IMR-90 (cell line): Measurements from ENCODE around the gene GJC1. TPM values are rescaled to one million over a fixed set of nuclear protein-coding genes. Genes with fewer than 3 reads are reported as not detected.

Experiments used
- ATAC-seq: fragments of 200-7000 bp; cut with Tn5 transposase; 2 replicates; pipeline ENCODE4 v1.9.1; 2020; ENCODE audit warnings: low read depth, mild to moderate bottlenecking, moderate library complexity
- BruUV-seq: library from RNA; stranded (reverse); fragments of 400-500 nt; replicated peaks from 2 replicates; lab custom pipeline; 2021; lab: Mats Ljungman, UMichigan
- CTCF ChIA-PET: fragments of 300-600 bp; formaldehyde crosslinking; extraction: SDS; loops from one replicate; lab custom pipeline; 2021; ENCODE audit warnings: antibody characterized with exemption; lab: Yijun Ruan, JAX
- POLR2A ChIA-PET: fragments of 300-600 bp; sonication (Branson Sonifier 250); formaldehyde crosslinking; loops from one replicate; lab custom pipeline; 2022; ENCODE audit warnings: antibody characterized with exemption; ENCODE audit not compliant: unreplicated experiment; lab: Charles Lee
- DNase-seq: peaks from one replicate; pipeline ENCODE4 v3.0.0; 2013
- H2AFZ ChIP-seq: replicated peaks from 2 replicates; pipeline ENCODE3; 2013; ENCODE audit warnings: low read length, mild to moderate bottlenecking; ENCODE audit not compliant: poor library complexity
- H2AK5ac ChIP-seq: 2 replicates; pipeline ENCODE4 v1.6.1; 2013; ENCODE audit warnings: low read depth, low read length, inconsistent platforms
- H2AK9ac ChIP-seq: replicated peaks from 2 replicates; pipeline ENCODE3; 2013; ENCODE audit warnings: mild to moderate bottlenecking, low read depth, low read length, moderate library complexity; ENCODE audit not compliant: poor library complexity
- H2BK120ac ChIP-seq: 2 replicates; pipeline ENCODE4 v1.6.1; 2013; ENCODE audit warnings: low read depth, low read length, inconsistent platforms
- H2BK15ac ChIP-seq: 3 replicates; pipeline ENCODE4 v1.6.1; 2013; ENCODE audit warnings: low read depth, low read length, inconsistent platforms
- H2BK20ac ChIP-seq: 2 replicates; pipeline ENCODE4 v1.6.1; 2013; ENCODE audit warnings: low read depth, mild to moderate bottlenecking, inconsistent platforms, low read length, moderate library complexity
- H2BK5ac ChIP-seq: 2 replicates; pipeline ENCODE4 v1.6.1; 2013; ENCODE audit warnings: mild to moderate bottlenecking, low read depth, low read length, inconsistent platforms; ENCODE audit not compliant: poor library complexity, severe bottlenecking
- H3K14ac ChIP-seq: replicated peaks from 2 replicates; pipeline ENCODE4 v1.6.1; 2013; ENCODE audit warnings: low read depth, low read length, inconsistent platforms
- H3K18ac ChIP-seq: 2 replicates; pipeline ENCODE4 v1.6.1; 2013; ENCODE audit warnings: low read depth, low read length, control low read depth
- H3K23ac ChIP-seq: 2 replicates; pipeline ENCODE4 v1.6.1; 2013; ENCODE audit warnings: low read depth, low read length, inconsistent platforms
- H3K27ac ChIP-seq: 2 replicates; pipeline ENCODE4 v1.5.1; 2013; ENCODE audit warnings: mild to moderate bottlenecking, control low read depth, low read length; ENCODE audit not compliant: insufficient read depth
- H3K27me3 ChIP-seq: 2 replicates; pipeline ENCODE4 v1.6.1; 2013; ENCODE audit warnings: low read length; ENCODE audit not compliant: control insufficient read depth, insufficient read depth
- H3K36me3 ChIP-seq: 2 replicates; pipeline ENCODE4 v1.6.1; 2013; ENCODE audit warnings: low read length, mixed read lengths; ENCODE audit not compliant: control insufficient read depth, insufficient read depth
- H3K4ac ChIP-seq: 2 replicates; pipeline ENCODE4 v1.6.1; 2013; ENCODE audit warnings: low read depth, low read length, inconsistent platforms
- H3K4me1 ChIP-seq: 2 replicates; pipeline ENCODE4 v1.6.1; 2013; ENCODE audit warnings: low read length, mixed read lengths; ENCODE audit not compliant: control insufficient read depth, insufficient read depth
- H3K4me2 ChIP-seq: 2 replicates; pipeline ENCODE4 v1.6.1; 2013; ENCODE audit warnings: low read depth, mild to moderate bottlenecking, control low read depth, low read length, moderate library complexity
- H3K4me3 ChIP-seq: 2 replicates; pipeline ENCODE4 v1.5.1; 2013; ENCODE audit warnings: low read depth, mild to moderate bottlenecking, control low read depth, low read length, moderate library complexity; ENCODE audit not compliant: insufficient read depth
- H3K56ac ChIP-seq: 2 replicates; pipeline ENCODE4 v1.6.1; 2013; ENCODE audit warnings: low read length, inconsistent platforms; ENCODE audit not compliant: insufficient read depth; ENCODE audit errors: extremely low read depth
- H3K79me1 ChIP-seq, 2 experiments: 2 replicates each; pipeline ENCODE4 v1.6.1; 2013; ENCODE audit warnings: low read length in 2 of 2, inconsistent platforms in 1 of 2, low read depth in 1 of 2
- H3K9ac ChIP-seq: 2 replicates; pipeline ENCODE4 v1.6.1; 2013; ENCODE audit warnings: low read depth, low read length, control low read depth
- H3K9me1 ChIP-seq: 2 replicates; pipeline ENCODE4 v1.6.1; 2013; ENCODE audit warnings: low read length, inconsistent platforms; ENCODE audit not compliant: insufficient read depth
- H3K9me3 ChIP-seq: 2 replicates; pipeline ENCODE4 v1.6.1; 2013; ENCODE audit warnings: low read length; ENCODE audit not compliant: control insufficient read depth, insufficient read depth
- H4K20me1 ChIP-seq: 2 replicates; pipeline ENCODE4 v1.6.1; 2013; ENCODE audit warnings: low read length, inconsistent platforms; ENCODE audit not compliant: insufficient read depth
- H4K5ac ChIP-seq: 2 replicates; pipeline ENCODE4 v1.6.1; 2013; ENCODE audit warnings: mild to moderate bottlenecking, low read depth, low read length, control low read depth
- H4K8ac ChIP-seq, 2 experiments: 2 replicates each; pipeline ENCODE4 v1.6.1; 2013; ENCODE audit warnings: low read depth in 2 of 2, low read length in 2 of 2, control low read depth in 1 of 2, inconsistent platforms in 1 of 2
- H4K91ac ChIP-seq: 2 replicates; pipeline ENCODE4 v1.6.1; 2013; ENCODE audit warnings: low read depth, low read length, inconsistent platforms; ENCODE audit not compliant: insufficient read depth
- BHLHE40 ChIP-seq: fragments of 150-350 bp; IDR thresholded peaks from 2 replicates; pipeline ENCODE4 v1.6.1; 2016; ENCODE audit warnings: mild to moderate bottlenecking, low read depth, low read length
- CEBPB ChIP-seq: IDR thresholded peaks from 2 replicates; pipeline ENCODE4 v1.6.1; 2012; ENCODE audit warnings: low read depth, low read length, improper control_type of control experiment
- ELK1 ChIP-seq: fragments of 150-350 bp; IDR thresholded peaks from 2 replicates; pipeline ENCODE4 v1.6.1; 2016; ENCODE audit warnings: low read depth, mild to moderate bottlenecking, low read length, moderate library complexity, borderline replicate concordance
- MAFK ChIP-seq: IDR thresholded peaks from 2 replicates; pipeline ENCODE4 v1.6.1; 2012; ENCODE audit warnings: low read depth, low read length, improper control_type of control experiment
- MAZ ChIP-seq: IDR thresholded peaks from 2 replicates; pipeline ENCODE4 v1.6.1; 2012; ENCODE audit warnings: low read depth, mild to moderate bottlenecking, low read length, improper control_type of control experiment, moderate library complexity, borderline replicate concordance
- POLR2A ChIP-seq: IDR thresholded peaks from 2 replicates; pipeline ENCODE4 v1.6.1; 2012; ENCODE audit warnings: mild to moderate bottlenecking, low read depth, low read length
- RFX5 ChIP-seq: IDR thresholded peaks from 2 replicates; pipeline ENCODE4 v1.8.0; 2012; ENCODE audit warnings: low read depth, mild to moderate bottlenecking, low read length, moderate library complexity
- SMC3 ChIP-seq: fragments of 150-350 bp; IDR thresholded peaks from 2 replicates; pipeline ENCODE4 v1.6.1; 2016; ENCODE audit warnings: low read depth, mild to moderate bottlenecking, antibody characterized with exemption, low read length, moderate library complexity
- USF2 ChIP-seq: fragments of 150-350 bp; IDR thresholded peaks from 2 replicates; pipeline ENCODE4 v1.6.1; 2017; ENCODE audit warnings: mild to moderate bottlenecking, antibody characterized with exemption, low read length, low read depth
- WGBS, 2 experiments: methylation state at CpG; one replicate each; pipeline versions ENCODE4 v1.1.5 to v1.1.7; 2013; ENCODE audit warnings: missing lambda C conversion rate in 2 of 2; ENCODE audit not compliant: insufficient read length in 1 of 2; ENCODE audit errors: extremely low coverage in 2 of 2; 5-methylcytosine and 5-hydroxymethylcytosine counted together
- dilution Hi-C: fragments of 300-500 bp; cut with HindIII; formaldehyde crosslinking; loops from one replicate; pipeline ENCODE4 v1.14.3; 2018; ENCODE audit warnings: low sequenced_read_pairs; ENCODE audit not compliant: unreplicated experiment
- in situ Hi-C: fragments of 300-500 bp; cut with MboI; formaldehyde crosslinking; loops from 3 replicates; pipeline ENCODE4 v1.14.3; 2019; ENCODE audit warnings: low sequenced_read_pairs, inconsistent platforms, mixed read lengths
- intact Hi-C: fragments of 100-400 bp; cut with micrococcal nuclease; formaldehyde crosslinking; loops from 2 replicates; pipeline ENCODE4 v1.10.0; 2022
- polyA plus RNA-seq, 3 experiments: library from polyadenylated mRNA; depleted of rRNA; stranded (reverse); fragments of >200 nt; gene quantifications; 2 replicates each; pipeline ENCODE4 v1.2.3, GENCODE V29; 2012; ENCODE audit warnings: low replicate concordance in 1 of 3
- total RNA-seq: library from RNA; depleted of rRNA; stranded (reverse); fragments of >200 nt; gene quantifications from 2 replicates; pipeline ENCODE4 v1.2.3, GENCODE V29; 2012

The GJC1 gene
- total and polyA plus RNA-seq, 2 of the 4 experiments (the other 2 are of a cell fraction) = 23.9 to 69.7 TPM

GRCh38 chr17:44837196-44837595 is 7.1 kb upstream of the GJC1 start:
- no peak overlapping the region for H2AFZ ChIP-seq
- H3K79me1 ChIP-seq = no peaks in the 10 kb centered on the region
- no peak overlapping the region for H2AK5ac ChIP-seq
- H3K4me1 ChIP-seq = no peaks in the 10 kb centered on the region
- no peak overlapping the region for H3K14ac ChIP-seq
- H3K9ac ChIP-seq = no peak overlapping the region
- no peak overlapping the region for H4K8ac ChIP-seq
- no peak overlapping the region for H2BK20ac ChIP-seq
- H3K27me3 ChIP-seq = no peaks in the 10 kb centered on the region
- H2BK15ac ChIP-seq = no peak overlapping the region
- no TSS peak for BruUV-seq
- H3K56ac ChIP-seq = no peak overlapping the region
- H2BK5ac ChIP-seq = no peak overlapping the region
- no peak overlapping the region for H2BK120ac ChIP-seq
- H3K4ac ChIP-seq = no peak overlapping the region
- no peak for DNase-seq
- no CpG with 5 or more reads among the region's 2 CpGs for WGBS, 2 experiments
- no peaks in the 10 kb centered on the region for H3K9me1 ChIP-seq
- no peak overlapping the region for H3K4me3 ChIP-seq
- ChIA-PET POLR2A (no interaction called here), CTCF (interaction anchor here (0.6 to 0.7 kb wide), 2 partner anchors 15 to 58 kb away, joined by 3 to 4 read pairs; no protein-coding TSS in a partner anchor)
- ATAC-seq = no peak
- no peak overlapping the region for H4K91ac ChIP-seq
- H3K27ac ChIP-seq = no peak overlapping the region
- no peak overlapping the region for H4K5ac ChIP-seq
- dilution Hi-C loops = no loop called here
- no peak overlapping the region for H2AK9ac ChIP-seq
- no peak for TF ChIP-seq USF2
- no peak for TF ChIP-seq BHLHE40
- no peak for TF ChIP-seq MAZ
- TF ChIP-seq ELK1 = no peak
- no peak for TF ChIP-seq RFX5
- TF ChIP-seq POLR2A = no peak
- no peak for TF ChIP-seq MAFK
- TF ChIP-seq CEBPB = no peak
- TF ChIP-seq SMC3 = no peak
- no peaks in the 10 kb centered on the region for H4K20me1 ChIP-seq
- intact Hi-C loops = no loop called here
- in situ Hi-C loops = no loop called here
- H3K18ac ChIP-seq = no peak overlapping the region
- H3K23ac ChIP-seq = no peak overlapping the region
- H3K4me2 ChIP-seq = no peak overlapping the region
- no peaks in the 10 kb centered on the region for H3K9me3 ChIP-seq
- H3K36me3 ChIP-seq = no peaks in the 10 kb centered on the region
